ENCODE measurements around the gene PGAP2. TPM values are rescaled to one million over a fixed set of nuclear protein-coding genes. Genes with fewer than 3 reads are reported as not detected.

Gene PGAP2
- total RNA-seq, 1 experiment from 2014 or later = 30.5 TPM

GRCh38 chr11:3823762-3824506 is 15.6 kb downstream of the PGAP2 start:
- Histone ChIP-seq H3K4me2 (ENCODE audit: low read length) (no peak overlapping the region), H3K9ac (ENCODE audit: low read length) (no peak overlapping the region), H2AFZ (ENCODE audit: low read depth, low read length, poor library complexity, severe bottlenecking) (no peak overlapping the region), H4K20me1 (ENCODE audit: insufficient read depth) (no peaks in the 10 kb centered on the region), H3K4me3 (replicated peaks in 1 of 2; ENCODE audit: low read depth in 1 of 2, low read length in 2 of 2) (no peak overlapping the region), H3K27me3 (ENCODE audit: insufficient read depth, low read length) (no peaks in the 10 kb centered on the region), H3K4me1 (ENCODE audit: control insufficient read depth in 1 of 2, insufficient read depth in 2 of 2, low read length in 2 of 2) (peaks cover 0 to 5% of the 10 kb centered on the region in 2 experiments; a peak in 1 of 4 replicates), H3K9me2 (ENCODE audit: insufficient read depth) (no peaks in the 10 kb centered on the region), H3K79me2 (ENCODE audit: insufficient read depth, low read length) (no peaks in the 10 kb centered on the region), H3K27ac (ENCODE audit: low read depth, low read length) (no peak overlapping the region), H3K36me3 (ENCODE audit: control insufficient read depth in 1 of 2, insufficient read depth in 2 of 2, low read length in 2 of 2) (peaks cover 10 to 16% of the 10 kb centered on the region in 2 experiments; a peak in 3 of 4 replicates), H3K9me3 (ENCODE audit: control insufficient read depth in 1 of 2, insufficient read depth in 1 of 2, low read depth in 1 of 2, low read length in 2 of 2) (no peaks in the 10 kb centered on the region)
- intact Hi-C loops (cut with micrococcal nuclease) = loop anchor here (1.0 kb wide), 1 partner anchor 248 kb away; no protein-coding TSS in a partner anchor
- ChIA-PET POLR2A (no interaction called here), RAD21 (ENCODE audit: low non-redundant PET in 1 of 2, low total read pairs in 2 of 2, uncharacterized antibody in 2 of 2, unreplicated experiment in 2 of 2) (no interaction called here), CTCF (interaction anchor here (1.0 to 2.9 kb wide), 4 partner anchors 10 to 249 kb away, joined by 3 to 10 read pairs (median 5); partner anchors contain the start of gene PGAP2)
- TF ChIP-seq ATF3 (IDR thresholded peaks at IDR 0.05) = no peak
- no peak for TF ChIP-seq YY1 (IDR thresholded peaks at IDR 0.05; ENCODE audit: extremely low read depth, insufficient replicate concordance, low read depth, low read length)
- no peak for TF ChIP-seq EZH2 (IDR thresholded peaks at IDR 0.05)
- no peak for TF ChIP-seq RAD21 (IDR thresholded peaks at IDR 0.05; ENCODE audit: low read depth)
- TF ChIP-seq SIN3A (IDR thresholded peaks at IDR 0.05; ENCODE audit: low read depth) = no peak
- TF ChIP-seq CBX3 (IDR thresholded peaks at IDR 0.05; ENCODE audit: low read depth) = no peak
- TF ChIP-seq ZFX (IDR thresholded peaks at IDR 0.05) = no peak
- no peak for TF ChIP-seq POLR2A (IDR thresholded peaks at IDR 0.05; ENCODE audit: borderline replicate concordance, extremely low read depth, insufficient read depth, insufficient read length)
- no peak for TF ChIP-seq TCF7L2 (IDR thresholded peaks at IDR 0.05; ENCODE audit: borderline replicate concordance, extremely low read depth, insufficient read depth, insufficient read length)
- no peak for TF ChIP-seq FOSL1 (IDR thresholded peaks at IDR 0.05; ENCODE audit: low read depth)
- no peak for TF ChIP-seq SP1 (IDR thresholded peaks at IDR 0.05; ENCODE audit: low read depth)
- no peak for TF ChIP-seq ELF1 (IDR thresholded peaks at IDR 0.05; ENCODE audit: borderline replicate concordance, low read depth)
- no peak for TF ChIP-seq MAX (IDR thresholded peaks at IDR 0.05)
- TF ChIP-seq CTCF (IDR thresholded peaks at IDR 0.05 in 2 of 3, conservative IDR thresholded peaks at IDR 0.05 in 1 of 3; ENCODE audit: borderline replicate concordance in 1 of 3, insufficient read depth in 1 of 3, low read depth in 2 of 3, low read length in 2 of 3) = no peak
- no peak for TF ChIP-seq CEBPB (IDR thresholded peaks at IDR 0.05; ENCODE audit: low read depth)
- no peak for TF ChIP-seq ZBTB33 (IDR thresholded peaks at IDR 0.05; ENCODE audit: extremely low read depth, insufficient replicate concordance, low read length)
- ATAC-seq (no peak), DNase-seq (ENCODE audit: low read depth, low spot score) (no peak)
- BruUV-seq (replicated peaks) = no TSS peak

Data from HCT116 (cell line).